Ecto neural progenitor cell (in vitro differentiated cells): ENCODE results near the gene MMP15.

Experiments
- DNase-seq: peaks from one replicate; pipeline ENCODE4 v3.0.0-alpha.2; 2018; ENCODE audit warnings: low spot score

Gene MMP15

GRCh38 chr16:58035356-58036170, 10.0 kb downstream of the MMP15 start:
- no peak for DNase-seq

- no peak for DNase-seq
These were observed 11.4 kb downstream of the MMP15 start for GRCh38 chr16:58036943-58037342.

- no peak for DNase-seq
These were observed 12.0 kb downstream of the MMP15 start for GRCh38 chr16:58037365-58038057.

- DNase-seq: no peak
These were observed 12.7 kb downstream of the MMP15 start for GRCh38 chr16:58038219-58038641.

DNA sequence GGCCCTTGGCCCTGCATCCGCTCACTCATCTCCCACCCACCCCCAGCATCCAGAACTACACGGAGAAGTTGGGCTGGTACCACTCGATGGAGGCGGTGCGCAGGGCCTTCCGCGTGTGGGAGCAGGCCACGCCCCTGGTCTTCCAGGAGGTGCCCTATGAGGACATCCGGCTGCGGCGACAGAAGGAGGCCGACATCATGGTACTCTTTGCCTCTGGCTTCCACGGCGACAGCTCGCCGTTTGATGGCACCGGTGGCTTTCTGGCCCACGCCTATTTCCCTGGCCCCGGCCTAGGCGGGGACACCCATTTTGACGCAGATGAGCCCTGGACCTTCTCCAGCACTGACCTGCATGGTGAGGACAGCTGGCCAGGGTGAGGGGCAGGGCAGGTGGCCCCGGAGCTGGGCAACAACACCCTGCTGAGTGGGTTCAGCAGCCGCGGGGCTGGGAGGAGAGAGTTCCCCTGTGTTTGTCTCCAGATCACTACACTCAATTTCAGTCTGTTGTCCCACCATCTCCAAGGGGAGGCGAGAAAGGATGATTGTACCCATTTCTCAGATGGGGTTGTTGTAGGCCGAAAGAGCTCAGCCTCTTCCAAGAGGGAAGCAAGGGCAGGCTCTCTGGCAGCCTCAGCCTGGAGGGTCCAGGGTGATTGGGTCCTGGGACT, 14.4 kb downstream of the MMP15 start:
- no peak for DNase-seq

DNA sequence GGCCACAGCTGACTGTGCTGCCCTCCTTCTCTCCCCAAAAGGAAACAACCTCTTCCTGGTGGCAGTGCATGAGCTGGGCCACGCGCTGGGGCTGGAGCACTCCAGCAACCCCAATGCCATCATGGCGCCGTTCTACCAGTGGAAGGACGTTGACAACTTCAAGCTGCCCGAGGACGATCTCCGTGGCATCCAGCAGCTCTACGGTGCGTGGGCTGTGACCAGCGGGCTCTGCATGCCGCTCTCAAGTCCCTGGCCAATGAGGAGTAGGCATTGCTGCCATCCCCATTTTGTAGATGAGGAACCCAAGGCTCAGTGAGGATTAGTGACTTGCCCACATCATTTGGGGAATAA, 14.9 kb downstream of the MMP15 start:
- DNase-seq: no peak

GRCh38 chr16:58040945-58041627, 15.5 kb downstream of the MMP15 start:
- no peak for DNase-seq

- DNase-seq: no peak
These were observed 16.0 kb downstream of the MMP15 start for GRCh38 chr16:58041628-58041955.

DNA sequence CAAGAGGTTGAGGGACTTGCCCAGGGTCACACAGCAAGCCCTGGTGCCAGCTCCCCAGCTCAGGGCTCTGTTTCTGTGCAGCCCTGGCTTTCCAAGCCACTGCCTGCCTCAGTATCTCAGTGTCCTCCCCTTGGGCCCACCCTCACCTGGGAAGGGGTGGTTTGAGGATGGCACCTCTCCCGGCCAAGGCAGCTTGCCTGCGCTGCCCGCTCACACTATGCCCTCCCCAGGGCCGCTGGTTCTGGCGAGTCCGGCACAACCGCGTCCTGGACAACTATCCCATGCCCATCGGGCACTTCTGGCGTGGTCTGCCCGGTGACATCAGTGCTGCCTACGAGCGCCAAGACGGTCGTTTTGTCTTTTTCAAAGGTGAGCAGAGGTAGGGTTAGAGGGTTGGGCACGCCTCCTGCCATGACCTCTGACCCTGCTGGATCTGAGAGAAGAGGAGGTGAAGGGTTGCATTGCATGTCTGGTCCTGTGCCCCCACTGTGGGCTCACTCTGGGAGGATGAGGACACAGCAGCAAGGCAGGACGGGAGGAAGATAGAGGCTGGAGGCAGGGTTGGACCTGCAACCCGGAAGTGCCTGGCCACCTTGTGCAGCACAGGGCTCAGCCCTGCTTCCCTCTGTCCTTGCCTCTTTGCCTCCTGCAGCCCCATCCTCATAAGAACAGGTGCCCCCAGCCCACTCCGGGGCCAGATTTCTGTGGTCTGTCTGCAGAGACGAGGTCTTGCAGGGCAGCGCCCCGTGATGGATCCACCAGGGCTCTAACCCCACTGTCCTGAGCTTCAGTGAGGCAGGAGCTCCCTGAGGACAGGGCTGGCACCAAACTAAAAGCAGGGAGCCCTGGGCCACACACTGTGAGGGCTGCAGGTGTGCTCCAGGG, 16.7 kb downstream of the MMP15 start:
- no peak for DNase-seq

- DNase-seq: no peak
These were observed 17.4 kb downstream of the MMP15 start for GRCh38 chr16:58042886-58043515.

DNA sequence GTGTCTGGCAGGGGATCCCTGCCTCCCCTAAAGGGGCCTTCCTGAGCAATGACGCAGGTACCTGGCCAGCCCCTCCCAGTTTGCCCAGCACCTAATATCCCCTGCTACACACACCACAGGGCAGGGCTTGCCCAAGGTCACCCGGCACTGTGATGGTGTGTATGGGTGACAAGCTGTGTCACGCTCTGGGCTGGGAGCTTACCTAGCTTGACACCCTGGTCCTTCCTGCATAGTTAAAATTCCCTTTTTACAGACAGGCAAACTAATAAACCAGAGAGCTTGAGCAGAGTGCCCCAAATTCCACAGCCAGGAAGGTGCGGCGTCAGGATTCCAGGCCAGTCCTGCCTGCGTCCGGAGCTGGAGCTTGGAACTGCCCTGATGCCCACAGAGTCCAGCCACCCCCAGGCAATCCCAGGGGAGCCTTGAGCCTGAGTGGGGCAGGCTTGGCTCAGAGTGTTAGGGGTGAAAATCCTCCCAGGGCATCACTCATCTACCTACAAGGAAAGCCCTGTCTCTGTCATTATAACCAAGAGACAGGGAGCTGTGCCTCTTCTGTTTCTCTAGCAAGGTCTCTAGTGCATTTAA, 18.1 kb downstream of the MMP15 start:
- DNase-seq: no peak

DNA sequence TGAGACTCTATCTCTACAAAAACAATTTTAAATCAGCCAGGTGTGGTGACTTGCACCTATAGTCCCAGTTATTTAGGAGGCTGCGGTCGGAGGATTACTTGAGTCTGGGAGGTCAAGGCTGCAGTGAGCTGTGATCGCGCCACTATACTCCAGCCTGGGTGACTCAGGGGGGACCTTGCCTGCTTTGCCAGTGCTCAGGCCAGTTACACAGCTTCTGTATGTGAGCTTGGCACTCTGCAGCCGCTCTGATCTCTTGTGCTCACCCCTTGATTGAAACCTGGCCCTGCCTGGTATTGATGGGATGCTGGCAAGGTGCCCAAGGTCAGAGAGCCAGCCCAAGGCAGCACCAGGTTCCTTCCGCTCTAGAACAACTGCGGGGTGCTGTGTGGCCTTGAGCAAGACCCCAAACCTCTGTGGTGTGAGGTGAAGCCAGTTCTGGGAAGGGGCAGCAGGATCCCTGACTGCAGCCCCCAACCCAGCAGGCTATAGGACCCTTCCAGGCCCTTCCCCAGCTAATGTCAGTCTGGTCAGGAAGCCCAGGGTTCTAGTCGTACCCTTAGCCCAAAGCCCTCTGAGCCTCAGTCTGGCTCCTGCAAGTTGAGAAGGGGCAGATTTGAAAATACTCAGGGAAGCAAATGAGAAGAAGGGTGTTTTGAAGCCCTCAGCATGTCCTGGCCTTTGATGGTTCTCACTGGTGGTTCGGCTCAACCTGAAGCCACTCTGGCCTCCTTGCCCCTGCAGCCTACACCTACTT, 18.9 kb downstream of the MMP15 start:
- no peak for DNase-seq

DNA sequence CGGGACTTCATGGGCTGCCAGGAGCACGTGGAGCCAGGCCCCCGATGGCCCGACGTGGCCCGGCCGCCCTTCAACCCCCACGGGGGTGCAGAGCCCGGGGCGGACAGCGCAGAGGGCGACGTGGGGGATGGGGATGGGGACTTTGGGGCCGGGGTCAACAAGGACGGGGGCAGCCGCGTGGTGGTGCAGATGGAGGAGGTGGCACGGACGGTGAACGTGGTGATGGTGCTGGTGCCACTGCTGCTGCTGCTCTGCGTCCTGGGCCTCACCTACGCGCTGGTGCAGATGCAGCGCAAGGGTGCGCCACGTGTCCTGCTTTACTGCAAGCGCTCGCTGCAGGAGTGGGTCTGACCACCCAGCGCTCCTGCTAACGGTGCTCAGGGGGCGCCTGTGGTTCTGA, 19.5 kb downstream of the MMP15 start:
- no peak for DNase-seq

DNA sequence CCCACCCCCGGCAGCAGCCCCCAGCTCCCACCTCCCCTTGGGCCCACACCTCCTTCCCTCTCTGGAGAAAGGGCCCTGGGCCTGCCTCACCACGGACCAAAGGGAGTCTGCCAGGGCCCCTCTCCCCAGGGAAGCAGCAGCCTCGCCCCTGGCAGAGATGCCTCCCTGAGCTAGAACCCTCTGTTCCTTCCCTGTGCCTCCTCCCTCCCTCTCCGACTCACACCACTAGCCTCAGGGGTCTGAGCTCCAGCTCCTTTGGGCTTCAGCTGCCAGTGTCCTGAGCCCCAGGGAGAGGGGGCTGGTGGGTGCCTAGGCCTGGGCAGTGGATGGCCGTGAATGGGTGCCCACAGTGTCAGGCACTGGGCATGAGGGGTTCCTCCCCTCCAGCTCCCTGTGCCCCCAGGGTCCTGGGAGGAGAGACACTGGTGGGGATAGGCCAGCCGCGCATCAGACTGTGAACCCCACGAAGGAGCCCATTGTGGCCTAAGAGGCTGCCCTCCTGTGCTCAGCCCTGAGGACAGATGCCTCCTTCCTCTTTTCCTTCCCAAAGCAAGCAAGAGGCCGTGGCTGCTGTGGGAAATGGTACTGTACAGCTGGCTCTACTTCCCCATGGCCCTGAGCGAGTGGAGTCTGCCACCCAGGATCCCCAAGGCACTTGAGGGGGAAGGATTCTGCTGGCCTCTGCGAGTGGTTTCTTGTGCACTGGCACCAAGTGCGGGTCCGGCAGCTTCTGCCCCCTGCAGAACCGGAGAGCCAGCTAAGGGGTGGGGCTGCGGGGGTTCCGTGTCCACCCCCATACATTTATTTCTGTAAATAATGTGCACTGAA, 20.7 kb downstream of the MMP15 start:
- DNase-seq: no peak

DNA sequence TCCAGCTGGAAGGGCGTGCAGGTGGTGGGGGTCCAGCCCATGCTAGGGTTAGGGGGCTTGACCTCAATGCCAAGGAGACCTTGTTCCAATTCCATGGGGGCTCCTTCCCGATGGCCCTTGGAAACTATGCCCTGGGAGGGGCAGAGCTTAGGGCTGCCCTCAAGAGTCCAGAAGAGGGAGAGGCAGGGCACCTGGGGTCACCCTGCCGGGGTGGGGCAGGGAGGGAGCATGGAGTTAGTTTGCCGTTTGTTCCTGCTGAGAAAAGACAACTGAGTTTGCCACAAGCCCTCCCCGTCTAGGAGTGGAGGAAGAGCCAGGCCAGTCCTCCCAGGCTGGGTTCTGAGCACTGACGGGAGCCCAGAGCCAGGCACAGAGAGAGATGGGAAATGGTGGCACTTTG, 21.4 kb downstream of the MMP15 start:
- DNase-seq: no peak

GRCh38 chr16:58047557-58048348, 22.2 kb downstream of the MMP15 start:
- DNase-seq: no peak

DNA sequence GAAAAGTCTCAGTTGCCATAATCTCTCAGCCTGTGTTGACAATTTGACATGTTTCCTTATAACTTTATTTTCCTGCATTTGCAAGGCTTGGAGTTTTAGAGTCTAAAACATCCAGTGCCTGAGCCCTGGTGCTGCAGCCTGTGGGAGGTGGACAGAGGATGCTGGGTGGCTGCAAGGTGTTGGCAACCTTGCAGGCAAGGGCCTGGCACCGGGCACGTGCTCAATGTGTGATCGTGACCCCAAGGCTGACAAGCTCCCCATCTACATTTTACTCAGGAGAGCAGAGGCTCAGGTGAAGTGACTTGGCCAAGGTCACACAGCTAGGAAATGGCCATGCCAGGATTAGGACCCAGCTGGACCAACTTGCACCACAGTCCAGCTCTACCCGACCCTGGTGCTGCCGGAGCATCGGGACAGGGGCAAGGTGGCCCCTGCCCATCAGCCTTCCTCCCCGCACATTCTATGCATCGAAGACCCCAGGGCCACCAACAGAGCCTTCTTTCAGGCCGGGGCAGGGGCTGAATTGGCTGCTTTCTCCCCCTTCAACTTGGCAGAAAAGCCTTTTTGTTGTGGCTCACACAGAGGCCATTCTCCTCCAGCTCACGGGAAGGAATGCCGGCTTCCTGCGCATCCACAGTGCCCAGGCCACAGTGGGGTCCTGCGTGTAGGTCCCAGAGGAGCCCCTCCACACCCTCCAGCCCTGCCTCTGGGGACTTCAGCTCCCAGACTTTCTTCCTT, 23.1 kb downstream of the MMP15 start:
- no peak for DNase-seq
